Ascending aorta (tissue), 2 donors: ENCODE measurements around the gene C4orf54. TPM values are rescaled to one million over a fixed set of nuclear protein-coding genes. Genes with fewer than 3 reads are reported as not detected.
A peak's percentile ranks its signal among the peaks of the same experiment; 100 is the strongest.

Experiments used
- DNase-seq, 2 donors: peaks; one replicate each; pipeline ENCODE4 v3.0.0-alpha.2; 2019; ENCODE audit warnings: low spot score in 2 of 2
- H3K27ac ChIP-seq, 2 donors: fragments of 200-600 bp; sonication (generic); one replicate each; pipeline ENCODE4 v1.5.1; 2016 to 2017; ENCODE audit warnings: mild to moderate bottlenecking in 1 of 2
- H3K27me3 ChIP-seq: fragments of 200-600 bp; sonication (generic); one replicate; pipeline ENCODE4 v1.5.1; 2017
- H3K36me3 ChIP-seq, 2 donors: fragments of 200-600 bp; sonication (generic); one replicate each; pipeline ENCODE4 v1.5.1; 2016
- H3K4me1 ChIP-seq, 2 donors: fragments of 200-600 bp; sonication (generic); one replicate each; pipeline ENCODE4 v1.5.1; 2016 to 2017; ENCODE audit warnings: mild to moderate bottlenecking in 1 of 2
- H3K4me3 ChIP-seq, 2 donors: fragments of 200-600 bp; sonication (generic); one replicate each; pipeline ENCODE4 v1.5.1; 2016 to 2017; ENCODE audit warnings: mild to moderate bottlenecking in 1 of 2
- H3K9me3 ChIP-seq, 2 donors: fragments of 200-600 bp; sonication (generic); one replicate each; pipeline ENCODE4 v1.5.1; 2016
- intact Hi-C: fragments of 100-400 bp; cut with DNase I; formaldehyde crosslinking; loops from one replicate; pipeline ENCODE4 v1.15.1; 2023
- total RNA-seq: library from RNA; depleted of rRNA; stranded (reverse); fragments of >200 nt; gene quantifications from one replicate; pipeline ENCODE4 v1.1.0, GENCODE V29; 2016
- TF ChIP-seq, protein P1 (sequence below), 3 experiments: fragments of 200-600 bp in 2 of 3; fragments of 450-650 bp in 1 of 3; sonication (generic) in 2 of 3; IDR thresholded peaks; one replicate each; pipeline ENCODE4 v1.5.1; 2016 to 2019; ENCODE audit warnings: antibody characterized with exemption in 3 of 3, mild to moderate bottlenecking in 1 of 3, moderate library complexity in 1 of 3

C4orf54 gene
- total RNA-seq, 1 donor from 2014 or later = not detected

DNA sequence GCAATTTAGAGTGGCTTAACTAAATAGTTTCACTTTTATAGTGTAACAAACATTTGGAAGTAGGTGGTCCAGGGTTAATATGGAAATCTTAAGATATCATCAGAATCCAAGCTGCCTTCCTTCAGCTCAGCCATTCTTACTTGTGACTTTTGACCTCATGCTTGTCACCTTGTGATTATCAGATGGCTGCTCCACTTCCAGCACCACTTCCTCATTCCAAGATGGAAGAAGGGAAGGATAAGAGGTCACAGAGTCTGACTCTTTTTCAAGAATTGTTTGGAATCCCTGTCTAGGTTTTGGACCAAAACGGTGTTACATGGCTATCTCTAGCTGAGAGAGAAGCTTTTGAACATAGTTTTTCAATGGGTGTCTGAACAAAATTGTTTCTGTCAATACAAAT lies 43.1 kb downstream of the C4orf54 start:
- no peak overlapping the region for H3K27ac ChIP-seq
- intact Hi-C loops = loop anchor here (5.0 kb wide), 1 partner anchor 333 kb away; the partner anchor contains the start of gene DNAJB14

DNA sequence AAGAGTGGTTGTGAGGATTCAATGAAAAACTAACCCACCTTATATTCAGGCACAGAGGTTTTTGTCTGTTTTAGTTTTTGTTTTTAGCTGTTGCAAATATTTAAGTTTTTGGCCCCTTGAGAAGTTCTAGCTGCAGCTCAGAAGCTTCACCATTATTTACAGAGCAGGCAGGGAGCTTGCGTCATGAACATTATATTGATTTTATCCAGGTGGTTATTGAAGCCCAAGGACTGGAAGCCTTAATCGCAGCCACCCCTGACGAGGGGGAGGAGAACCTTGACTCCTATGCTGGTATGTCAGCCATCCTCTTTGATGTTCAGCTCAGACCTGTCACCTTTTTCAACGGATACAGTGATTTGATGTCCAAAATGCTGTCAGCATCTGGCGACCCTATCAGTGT lies 44.9 kb downstream of the C4orf54 start:
- Histone ChIP-seq H3K36me3 (no peaks in the 10 kb centered on the region), H3K9me3 (no peaks in the 10 kb centered on the region), H3K4me1 (peaks cover 0 to 11% of the 10 kb centered on the region in 2 donors), H3K4me3 (no peak overlapping the region), H3K27ac (no peak overlapping the region), H3K27me3 (no peaks in the 10 kb centered on the region)
- intact Hi-C loops = loop anchor here (5.0 kb wide), 1 partner anchor 335 kb away; the partner anchor contains the start of gene DNAJB14
- TF ChIP-seq, protein P1, sequence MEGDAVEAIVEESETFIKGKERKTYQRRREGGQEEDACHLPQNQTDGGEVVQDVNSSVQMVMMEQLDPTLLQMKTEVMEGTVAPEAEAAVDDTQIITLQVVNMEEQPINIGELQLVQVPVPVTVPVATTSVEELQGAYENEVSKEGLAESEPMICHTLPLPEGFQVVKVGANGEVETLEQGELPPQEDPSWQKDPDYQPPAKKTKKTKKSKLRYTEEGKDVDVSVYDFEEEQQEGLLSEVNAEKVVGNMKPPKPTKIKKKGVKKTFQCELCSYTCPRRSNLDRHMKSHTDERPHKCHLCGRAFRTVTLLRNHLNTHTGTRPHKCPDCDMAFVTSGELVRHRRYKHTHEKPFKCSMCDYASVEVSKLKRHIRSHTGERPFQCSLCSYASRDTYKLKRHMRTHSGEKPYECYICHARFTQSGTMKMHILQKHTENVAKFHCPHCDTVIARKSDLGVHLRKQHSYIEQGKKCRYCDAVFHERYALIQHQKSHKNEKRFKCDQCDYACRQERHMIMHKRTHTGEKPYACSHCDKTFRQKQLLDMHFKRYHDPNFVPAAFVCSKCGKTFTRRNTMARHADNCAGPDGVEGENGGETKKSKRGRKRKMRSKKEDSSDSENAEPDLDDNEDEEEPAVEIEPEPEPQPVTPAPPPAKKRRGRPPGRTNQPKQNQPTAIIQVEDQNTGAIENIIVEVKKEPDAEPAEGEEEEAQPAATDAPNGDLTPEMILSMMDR (IDR thresholded peaks at IDR 0.05) = no peak
- DNase-seq = no peak

More for the DNA sequence above, 43.1 kb downstream of the C4orf54 start:
- no peaks in the 10 kb centered on the region for H3K27me3 ChIP-seq
- TF ChIP-seq, protein P1 (IDR thresholded peaks at IDR 0.05) = no peak
- no peak for DNase-seq
- peaks cover 0 to 11% of the 10 kb centered on the region in 2 donors for H3K4me1 ChIP-seq
- no peak overlapping the region for H3K4me3 ChIP-seq
- H3K36me3 ChIP-seq = no peaks in the 10 kb centered on the region
- no peaks in the 10 kb centered on the region for H3K9me3 ChIP-seq

DNA sequence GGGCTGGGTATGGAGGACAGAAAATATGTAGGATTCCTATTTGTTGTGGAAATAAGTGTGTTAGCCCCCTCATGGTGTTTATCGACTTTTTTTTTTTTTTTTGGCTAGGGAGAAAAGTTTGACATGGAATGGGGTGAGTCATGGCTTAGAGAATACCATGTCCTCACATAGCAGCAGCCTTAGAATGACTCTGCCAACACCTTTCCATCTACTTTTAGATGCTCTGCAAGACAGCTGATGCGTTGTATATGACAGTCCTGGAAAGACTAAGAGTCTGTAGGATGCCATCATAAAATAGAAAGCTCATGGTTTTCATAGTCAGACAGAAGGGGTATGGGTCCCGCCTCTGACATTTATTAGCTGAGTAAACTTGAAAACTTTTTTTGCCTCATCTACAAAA lies 45.3 kb downstream of the C4orf54 start:
- TF ChIP-seq, protein P1 (IDR thresholded peaks at IDR 0.05) = no peak
- Histone ChIP-seq H3K36me3 (no peaks in the 10 kb centered on the region), H3K4me1 (peaks cover 0 to 11% of the 10 kb centered on the region in 2 donors), H3K4me3 (no peak overlapping the region), H3K27ac (no peak overlapping the region), H3K27me3 (no peaks in the 10 kb centered on the region), H3K9me3 (no peaks in the 10 kb centered on the region)
- DNase-seq = no peak
- intact Hi-C loops = loop anchor here (5.0 kb wide), 1 partner anchor 335 kb away; the partner anchor contains the start of gene DNAJB14

DNA sequence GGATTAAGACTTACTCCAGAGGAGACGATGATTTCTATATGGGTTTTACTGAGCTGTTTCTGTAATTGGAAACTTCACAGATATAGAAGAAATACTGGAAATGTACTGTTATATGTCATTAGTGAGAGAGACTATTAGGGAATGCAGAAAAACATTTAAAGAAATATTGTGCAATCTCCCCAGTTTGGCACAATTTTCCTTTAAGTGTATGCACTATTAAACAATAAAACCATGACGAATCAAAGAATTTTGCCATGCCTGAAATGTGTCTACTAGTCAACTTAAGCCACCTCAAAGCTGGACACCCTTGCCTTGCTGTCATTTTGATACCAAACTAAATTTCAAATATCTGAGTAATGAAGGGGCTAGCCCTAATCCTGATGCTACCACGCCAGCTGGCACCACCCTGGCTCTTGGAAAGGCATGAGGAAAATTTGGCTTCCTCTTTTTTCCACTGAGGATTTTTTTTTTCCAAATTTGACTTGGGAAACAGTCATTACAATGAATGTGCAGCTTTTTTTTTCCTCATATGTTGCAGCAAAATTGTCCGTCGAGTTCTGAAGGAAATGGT lies 46.9 kb downstream of the C4orf54 start:
- no peaks in the 10 kb centered on the region for H3K9me3 ChIP-seq
- peaks cover 0 to 11% of the 10 kb centered on the region in 2 donors for H3K4me1 ChIP-seq
- DNase-seq = peak in 1 of 2 donors; percentile 72
- peak overlapping the region; percentile 21 to 56 for H3K27ac ChIP-seq
- intact Hi-C loops = loop anchor here (2.0 to 5.0 kb wide), 2 partner anchors 46 to 337 kb away; partner anchors contain the start of genes DNAJB14 and TRMT10A
- H3K36me3 ChIP-seq = no peaks in the 10 kb centered on the region
- TF ChIP-seq, protein P1 (IDR thresholded peaks at IDR 0.05) = no peak
- peak overlapping the region in 1 of 2 donors; percentile 41 for H3K4me3 ChIP-seq
- H3K27me3 ChIP-seq = no peaks in the 10 kb centered on the region

DNA sequence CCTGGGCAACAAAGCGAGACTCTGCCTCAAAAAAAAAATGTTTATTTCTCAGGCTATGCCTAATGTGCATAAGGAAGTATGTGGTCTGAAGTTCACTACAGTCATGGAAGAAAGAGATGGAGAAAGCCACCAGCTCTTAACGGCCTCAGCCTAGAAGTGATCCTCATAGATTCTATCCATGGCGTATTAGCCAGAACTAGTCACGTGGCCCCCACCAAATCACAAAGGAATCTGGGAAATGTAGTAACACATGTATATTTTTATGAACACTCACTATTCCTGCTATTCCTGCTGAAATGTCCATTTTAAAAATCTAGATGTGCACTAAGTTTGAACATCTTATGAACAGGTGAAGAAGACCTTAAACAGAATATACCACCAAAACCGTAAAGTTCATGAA lies 49.2 kb downstream of the C4orf54 start:
- Histone ChIP-seq H3K27me3 (no peaks in the 10 kb centered on the region), H3K4me1 (peaks cover 0 to 11% of the 10 kb centered on the region in 2 donors), H3K36me3 (no peaks in the 10 kb centered on the region), H3K9me3 (no peaks in the 10 kb centered on the region), H3K4me3 (no peak overlapping the region), H3K27ac (no peak overlapping the region)
- no peak for DNase-seq
- TF ChIP-seq, protein P1 (IDR thresholded peaks at IDR 0.05) = no peak
- intact Hi-C loops = no loop called here

Other genes with a start within 250 kb of the C4orf54 start
- gene ADH7, start 222.5 kb downstream of the C4orf54 start, total RNA-seq = not detected
- gene C4orf17, start 146.8 kb downstream of the C4orf54 start, total RNA-seq = not detected
- gene TRMT10A, start 93.8 kb downstream of the C4orf54 start, total RNA-seq = not detected
- 1.9 TPM for gene MTTP, start 83.0 kb downstream of the C4orf54 start, total RNA-seq
- not detected for gene DAPP1, start 159.0 kb upstream of the C4orf54 start, total RNA-seq
- gene LAMTOR3, start 236.6 kb upstream of the C4orf54 start, total RNA-seq = 9.6 TPM